Caco-2 (cell line): Measurements from ENCODE around the gene VTI1A. TPM values are rescaled to one million over a fixed set of nuclear protein-coding genes. Genes with fewer than 3 reads are reported as not detected.

ENCODE experiments used
- BruUV-seq: library from RNA; stranded (reverse); fragments of 400-500 nt; replicated peaks from 2 replicates; lab custom pipeline; 2021; lab: Mats Ljungman, UMichigan
- CTCF ChIA-PET: fragments of 300-600 bp; sonication (Branson Sonifier 250); formaldehyde crosslinking; loops from one replicate; lab custom pipeline; 2022; ENCODE audit warnings: antibody characterized with exemption; lab: Charles Lee
- POLR2A ChIA-PET: fragments of 300-600 bp; sonication (Branson Sonifier 250); formaldehyde crosslinking; loops from one replicate; lab custom pipeline; 2022; ENCODE audit warnings: antibody characterized with exemption; lab: Charles Lee
- DNase-seq, 2 experiments: peaks; one replicate each; pipeline versions ENCODE4 v3.0.0 to v3.0.0-alpha.2; 2020 to 2022
- H3K27me3 ChIP-seq: replicated peaks from 2 replicates; pipeline ENCODE4 v1.6.0; 2011; ENCODE audit warnings: low read length; ENCODE audit not compliant: control insufficient read depth, insufficient read depth
- H3K36me3 ChIP-seq: 2 replicates; pipeline ENCODE4 v1.5.1; 2011; ENCODE audit warnings: low read length; ENCODE audit not compliant: control insufficient read depth, insufficient read depth
- H3K4me1 ChIP-seq: fragments of 250-450 bp; sonication (Bioruptor Pico); 2 replicates; pipeline ENCODE4 v1.5.1; 2020; ENCODE audit warnings: mild to moderate bottlenecking
- H3K4me3 ChIP-seq: 2 replicates; pipeline ENCODE4 v1.5.1; 2011; ENCODE audit warnings: low read depth, mild to moderate bottlenecking, control low read depth, low read length
- H3K9me3 ChIP-seq: fragments of 250-450 bp; sonication (Bioruptor Pico); 2 replicates; pipeline ENCODE4 v1.5.1; 2020; ENCODE audit warnings: mild to moderate bottlenecking, moderate library complexity
- H3K27ac Mint-ChIP-seq: one replicate; pipeline ENCODE4 v1.8.0; 2022; ENCODE audit warnings: mixed read lengths; ENCODE audit not compliant: unreplicated experiment
- H3K27me3 Mint-ChIP-seq: one replicate; pipeline ENCODE4 v1.8.0; 2022; ENCODE audit warnings: mixed read lengths; ENCODE audit not compliant: insufficient read depth, unreplicated experiment
- H3K36me3 Mint-ChIP-seq: one replicate; pipeline ENCODE4 v1.8.0; 2022; ENCODE audit warnings: mild to moderate bottlenecking, mixed read lengths; ENCODE audit not compliant: insufficient read depth, unreplicated experiment
- H3K4me1 Mint-ChIP-seq: one replicate; pipeline ENCODE4 v1.8.0; 2022; ENCODE audit warnings: low read depth, mixed read lengths; ENCODE audit not compliant: unreplicated experiment
- H3K4me3 Mint-ChIP-seq: one replicate; pipeline ENCODE4 v1.8.0; 2022; ENCODE audit warnings: mild to moderate bottlenecking, moderate library complexity, mixed read lengths; ENCODE audit not compliant: unreplicated experiment
- H3K9me3 Mint-ChIP-seq: one replicate; pipeline ENCODE4 v1.8.0; 2022; ENCODE audit warnings: mixed read lengths; ENCODE audit not compliant: unreplicated experiment
- CTCF ChIP-seq, 2 experiments: fragments of 200-600 bp in 1 of 2; IDR thresholded peaks; 1 replicate in 1 of 2; 2 replicates in 1 of 2; pipeline versions ENCODE4 v1.5.1 to v1.8.0; 2011 to 2022; ENCODE audit warnings: antibody characterized with exemption in 1 of 2, control low read depth in 1 of 2, inconsistent platforms in 1 of 2, low read depth in 1 of 2, low read length in 1 of 2, mild to moderate bottlenecking in 1 of 2, moderate library complexity in 1 of 2; ENCODE audit not compliant: insufficient read depth in 1 of 2, severe bottlenecking in 1 of 2, unreplicated experiment in 1 of 2
- intact Hi-C: fragments of 100-400 bp; cut with micrococcal nuclease; formaldehyde crosslinking; loops from one replicate; pipeline ENCODE4 v1.10.0; 2022; ENCODE audit not compliant: unreplicated experiment
- total RNA-seq: library from RNA; stranded (reverse); gene quantifications from 2 replicates; pipeline ENCODE4 v1.2.3, GENCODE V29; 2022

Gene VTI1A
- total RNA-seq, 1 experiment from 2014 or later, result 45.6 TPM

- DNase-seq, result no peak
- no peak overlapping the region for H3K27ac Mint-ChIP-seq
- Histone ChIP-seq H3K4me3 (no peak overlapping the region), H3K36me3 (no peaks in the 10 kb centered on the region; the same call in 1 of the 2 replicates), H3K9me3 (no peaks in the 10 kb centered on the region), H3K27me3 (no peaks in the 10 kb centered on the region), H3K4me1 (peaks cover 60% of the 10 kb centered on the region)
- no peaks in the 10 kb centered on the region for H3K27me3 Mint-ChIP-seq
- intact Hi-C loops, result no loop called here
- ChIA-PET POLR2A (no interaction called here), CTCF (interaction anchor here (0.6 kb wide), 1 partner anchor 89 kb away, joined by 3 read pairs; no protein-coding TSS in a partner anchor)
- H3K4me1 Mint-ChIP-seq, result peaks cover 42% of the 10 kb centered on the region
- H3K36me3 Mint-ChIP-seq, result peaks cover 6% of the 10 kb centered on the region
- no peaks in the 10 kb centered on the region for H3K9me3 Mint-ChIP-seq
- no TSS peak for BruUV-seq
- no peak for TF ChIP-seq CTCF (IDR thresholded peaks at IDR 0.05; ENCODE audit: insufficient read depth in 1 of 2, low read depth in 1 of 2, low read length in 1 of 2, severe bottlenecking in 1 of 2, unreplicated experiment in 1 of 2)
- no peak overlapping the region for H3K4me3 Mint-ChIP-seq
These were observed 276.9 kb downstream of the VTI1A start for GRCh38 chr10:112723876-112724275.

- H3K9me3 Mint-ChIP-seq, result no peaks in the 10 kb centered on the region
- Histone ChIP-seq H3K4me1 (peaks cover 66% of the 10 kb centered on the region), H3K4me3 (no peak overlapping the region), H3K36me3 (no peaks in the 10 kb centered on the region; the same call in 1 of the 2 replicates), H3K9me3 (no peaks in the 10 kb centered on the region), H3K27me3 (no peaks in the 10 kb centered on the region)
- ChIA-PET POLR2A (no interaction called here), CTCF (interaction anchor here (0.6 kb wide), 1 partner anchor 88 kb away, joined by 3 read pairs; no protein-coding TSS in a partner anchor)
- TF ChIP-seq CTCF (IDR thresholded peaks at IDR 0.05; ENCODE audit: insufficient read depth in 1 of 2, low read depth in 1 of 2, low read length in 1 of 2, severe bottlenecking in 1 of 2, unreplicated experiment in 1 of 2), result no peak
- DNase-seq, result peak; percentile 35 to 75
- no TSS peak for BruUV-seq
- intact Hi-C loops, result no loop called here
- H3K27me3 Mint-ChIP-seq, result no peaks in the 10 kb centered on the region
- H3K4me1 Mint-ChIP-seq, result peaks cover 46% of the 10 kb centered on the region
- H3K4me3 Mint-ChIP-seq, result peak overlapping the region; percentile 22
- peak overlapping the region; percentile 56 for H3K27ac Mint-ChIP-seq
- peaks cover 6% of the 10 kb centered on the region for H3K36me3 Mint-ChIP-seq
These were observed 277.5 kb downstream of the VTI1A start for GRCh38 chr10:112724404-112724991.

- POLR2A ChIA-PET, result interaction anchor here (0.6 to 1.1 kb wide), 4 partner anchors 24 to 221 kb away, joined by 3 to 9 read pairs (median 4); no protein-coding TSS in a partner anchor
- H3K4me1 Mint-ChIP-seq, result peaks cover 70% of the 10 kb centered on the region
- no peak for TF ChIP-seq CTCF (IDR thresholded peaks at IDR 0.05; ENCODE audit: insufficient read depth in 1 of 2, low read depth in 1 of 2, low read length in 1 of 2, severe bottlenecking in 1 of 2, unreplicated experiment in 1 of 2)
- H3K4me3 Mint-ChIP-seq, result peak overlapping the region; percentile 50
- no peaks in the 10 kb centered on the region for H3K9me3 Mint-ChIP-seq
- Histone ChIP-seq H3K27me3 (no peaks in the 10 kb centered on the region), H3K4me1 (peaks cover 78% of the 10 kb centered on the region), H3K9me3 (no peaks in the 10 kb centered on the region), H3K36me3 (no peaks in the 10 kb centered on the region; the same call in 1 of the 2 replicates), H3K4me3 (no peak overlapping the region)
- H3K36me3 Mint-ChIP-seq, result peaks cover 6% of the 10 kb centered on the region
- peak; percentile 66 to 69 for DNase-seq
- H3K27me3 Mint-ChIP-seq, result no peaks in the 10 kb centered on the region
- intact Hi-C loops, result loop anchor here (1.0 to 5.0 kb wide), 7 partner anchors 11 to 220 kb away; no protein-coding TSS in a partner anchor
- no TSS peak for BruUV-seq
- CTCF ChIA-PET, result interaction anchor here (0.5 to 1.2 kb wide), 6 partner anchors 14 to 951 kb away, joined by 3 to 11 read pairs (median 3); partner anchors contain the start of gene TCF7L2
- peak overlapping the region; percentile 94 for H3K27ac Mint-ChIP-seq
These were observed 281.3 kb downstream of the VTI1A start for GRCh38 chr10:112728118-112728883.
